Activated CD4-positive, alpha-beta T cell treated with anti-CD3 and anti-CD28 coated beads for 48 hours (primary cell): ENCODE data around the gene RAVER2.
"Not testable (repeated sequence)": the region's sequence is repeated elsewhere in the genome, so short reads cannot be mapped to it uniquely, and the experiment has no call there.

Experiments
- DNase-seq: peaks from one replicate; pipeline ENCODE4 v3.0.0-alpha.2; 2020

The RAVER2 gene

DNA sequence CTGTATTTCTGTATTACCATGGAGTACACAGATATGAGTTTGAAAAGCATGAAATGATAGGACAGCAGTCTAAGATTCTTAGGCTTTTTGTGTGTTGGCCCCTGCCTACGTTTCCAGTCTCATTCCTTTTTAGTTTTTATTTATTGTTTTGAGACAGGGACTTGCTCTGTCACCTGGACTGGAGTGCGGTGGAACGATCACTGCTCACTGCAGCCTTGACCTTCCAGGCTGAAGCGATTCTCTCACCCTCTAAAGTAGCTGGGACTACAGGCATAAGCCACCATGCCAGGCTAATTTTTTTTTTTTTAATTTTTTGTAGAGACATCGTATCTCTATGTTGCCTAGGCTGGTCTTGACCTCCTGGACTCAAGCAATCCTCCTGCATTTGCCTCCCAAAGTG is 3.8 kb downstream of the RAVER2 start:
- DNase-seq, result no peak

DNA sequence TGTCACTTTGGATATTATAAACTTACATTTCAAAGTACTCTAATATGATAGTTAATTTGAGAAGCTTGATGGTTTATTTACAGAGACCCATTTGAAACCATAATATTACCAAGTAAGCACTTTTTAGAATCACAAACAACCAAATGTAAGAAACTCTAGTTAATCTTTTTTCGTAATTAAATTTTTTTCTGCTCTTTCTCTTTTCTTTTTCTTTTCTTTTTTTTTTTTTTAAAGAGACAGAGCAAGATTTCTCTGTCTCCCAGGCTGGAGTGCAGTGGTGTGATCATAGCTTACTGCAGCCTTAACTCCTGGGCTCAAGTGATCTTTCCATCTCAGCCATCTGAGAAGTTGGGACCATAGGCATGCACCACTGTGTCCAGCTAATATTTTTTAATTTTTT is 5.2 kb downstream of the RAVER2 start:
- no peak for DNase-seq

DNA sequence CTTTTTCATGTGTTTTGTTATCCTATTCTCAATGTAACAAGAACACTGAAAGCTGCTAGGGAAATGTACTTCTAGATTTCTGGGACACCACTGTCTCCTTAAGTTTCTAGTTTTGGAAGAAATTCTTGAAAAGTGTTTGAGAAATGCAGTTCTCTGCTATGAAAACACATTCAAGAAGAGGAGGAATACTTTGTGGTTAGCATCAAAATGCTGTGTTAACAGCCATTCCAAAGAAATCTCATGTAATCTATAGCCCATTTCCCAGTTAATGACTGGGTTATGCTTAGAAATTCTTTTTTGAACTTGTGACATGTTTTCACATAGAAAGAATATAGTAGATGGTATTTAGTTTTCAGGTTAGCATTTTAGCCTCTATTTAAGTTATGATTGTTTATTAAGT is 6.0 kb downstream of the RAVER2 start:
- no peak for DNase-seq

DNA sequence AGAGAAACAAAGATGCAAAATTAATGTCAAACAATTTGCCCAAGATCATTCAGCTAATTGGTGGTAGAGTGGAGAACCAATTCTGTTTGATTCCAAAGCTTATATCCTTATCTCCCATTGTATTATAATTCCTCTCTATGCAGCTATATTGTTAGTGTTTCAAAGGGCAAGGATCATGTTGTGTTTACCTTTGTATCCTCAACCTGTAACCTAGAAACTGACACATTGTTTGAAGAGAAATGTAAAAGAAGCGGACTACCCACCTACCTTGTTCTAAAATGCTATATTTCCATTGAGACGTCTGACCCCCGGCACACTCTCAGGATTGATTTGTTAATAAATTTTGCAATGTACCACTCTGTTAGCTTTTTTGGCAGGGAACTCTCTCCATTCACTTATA is 9.3 kb downstream of the RAVER2 start:
- no peak for DNase-seq

- DNase-seq, result no peak
These were observed 10.5 kb downstream of the RAVER2 start for GRCh38 chr1:64755361-64755760.

- DNase-seq, result no peak
These were observed 11.9 kb downstream of the RAVER2 start for GRCh38 chr1:64756770-64757169.

DNA sequence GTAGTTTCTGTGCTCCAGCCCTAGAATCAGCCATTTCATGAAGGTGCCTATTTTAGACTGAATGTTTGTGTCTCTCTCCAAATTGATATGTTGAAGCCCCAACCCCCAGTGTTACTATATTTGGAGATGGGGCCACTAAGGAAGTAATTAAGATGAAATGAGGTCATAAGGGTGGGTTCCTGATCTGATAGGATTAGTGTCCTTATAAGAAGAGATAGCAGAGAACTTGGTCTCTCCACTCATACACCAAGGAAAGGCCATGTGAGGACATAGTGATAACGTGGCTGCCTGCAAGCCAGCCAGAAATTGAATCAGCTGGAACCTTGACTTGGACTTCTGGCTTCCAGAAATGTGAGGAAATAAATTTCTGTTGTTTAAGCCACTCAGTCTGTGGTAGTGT is 12.3 kb downstream of the RAVER2 start:
- no peak for DNase-seq

GRCh38 chr1:64758233-64758632 is 13.4 kb downstream of the RAVER2 start:
- no peak for DNase-seq

DNA sequence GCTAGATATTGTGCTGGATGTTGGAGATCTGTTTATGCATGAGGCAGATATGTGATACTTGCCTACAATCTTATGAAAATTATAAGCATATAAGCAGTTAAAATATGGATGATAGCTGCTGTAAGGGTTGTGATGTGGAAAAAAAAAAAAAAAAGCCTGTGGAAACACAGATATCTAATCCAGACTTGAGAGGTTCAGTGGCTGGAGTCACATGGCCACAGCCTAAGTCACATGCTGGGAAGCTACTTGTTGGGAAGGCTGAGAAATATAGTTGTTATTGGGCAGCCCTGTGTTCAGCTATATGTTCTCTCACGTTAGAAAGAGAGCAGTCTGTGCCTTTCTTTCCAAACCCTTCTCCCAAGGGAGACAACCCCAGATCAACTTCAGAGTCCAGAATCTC is 15.1 kb downstream of the RAVER2 start:
- no peak for DNase-seq

GRCh38 chr1:64765012-64765411 is 20.1 kb downstream of the RAVER2 start:
- DNase-seq, result no peak

DNA sequence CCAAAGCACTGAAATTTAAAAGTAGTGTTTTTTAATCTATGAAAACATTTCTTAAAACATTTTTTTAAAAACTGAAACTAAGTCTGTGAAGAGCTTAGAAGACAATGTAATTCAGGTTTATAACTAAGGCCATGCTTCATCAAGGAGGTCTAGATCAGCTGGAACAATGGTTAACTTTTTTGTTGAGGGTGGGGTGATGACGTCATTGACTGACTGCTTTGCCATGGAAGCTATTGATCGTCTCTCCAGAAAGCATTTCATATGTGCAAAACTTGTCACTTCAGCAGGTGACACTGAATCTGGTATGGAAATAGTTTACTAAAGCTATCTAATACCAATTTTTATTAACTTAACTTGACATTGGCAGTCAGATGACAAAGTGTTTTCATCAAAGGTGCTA is 21.0 kb downstream of the RAVER2 start:
- no peak for DNase-seq

DNA sequence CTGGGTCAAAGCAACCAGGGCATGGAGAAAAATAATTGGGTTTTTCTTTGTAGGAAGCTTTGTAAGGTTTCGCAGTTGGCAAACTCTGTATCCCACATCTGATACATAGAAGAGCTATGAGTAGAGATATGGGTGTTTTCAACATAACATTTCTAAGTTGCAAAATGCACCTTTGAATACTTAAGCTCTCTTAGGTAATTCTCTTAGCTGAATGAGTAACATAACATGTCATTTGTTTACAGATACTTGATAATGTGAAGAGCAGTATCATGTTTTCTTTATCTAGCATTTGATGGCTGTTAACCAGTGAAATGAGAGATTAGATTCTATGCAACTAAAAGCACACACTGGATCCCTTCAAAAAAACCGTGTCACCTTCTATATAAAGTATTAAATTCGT is 21.6 kb downstream of the RAVER2 start:
- no peak for DNase-seq

DNA sequence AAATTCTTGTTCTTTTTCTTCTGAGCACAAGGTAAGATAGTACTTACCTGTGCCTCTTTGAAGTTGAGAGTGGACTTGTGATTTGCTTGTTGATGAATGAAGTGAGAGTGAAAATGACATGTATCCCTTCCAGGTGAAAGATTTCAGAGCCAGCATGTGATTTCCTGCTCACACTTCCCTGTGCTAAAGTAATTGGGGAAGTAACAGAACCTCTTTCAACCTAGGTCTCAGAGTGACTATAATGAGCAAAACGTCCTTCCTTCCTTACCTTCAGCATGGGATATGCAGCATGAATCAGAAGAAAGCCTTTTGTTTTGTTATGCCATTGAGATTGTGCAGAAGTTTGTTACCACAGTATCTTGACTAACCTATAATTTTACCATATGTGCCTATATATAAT is 24.6 kb downstream of the RAVER2 start:
- DNase-seq, result no peak

DNA sequence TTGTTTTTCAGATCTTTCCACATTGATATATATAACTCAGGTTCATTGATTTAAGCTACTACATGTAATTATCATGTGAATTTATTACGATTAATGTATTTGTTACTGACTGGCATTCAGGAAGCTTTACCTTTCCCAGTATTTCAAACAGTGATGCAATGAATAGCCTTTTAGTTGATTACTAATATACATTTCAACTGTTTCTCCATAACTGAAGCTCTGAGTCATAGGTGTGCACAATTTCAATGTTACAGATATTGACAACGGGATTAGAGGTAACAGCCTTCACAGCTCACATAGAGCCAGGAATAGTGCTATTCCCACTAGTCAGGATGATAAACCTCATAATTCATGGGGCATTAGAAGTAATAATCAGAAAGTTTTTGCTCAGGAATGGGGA is 25.1 kb downstream of the RAVER2 start:
- DNase-seq, result no peak

- not testable (repeated sequence) for DNase-seq
These were observed 28.4 kb downstream of the RAVER2 start for GRCh38 chr1:64773306-64773705.

GRCh38 chr1:64775113-64775512 is 30.2 kb downstream of the RAVER2 start:
- DNase-seq, result no peak

DNA sequence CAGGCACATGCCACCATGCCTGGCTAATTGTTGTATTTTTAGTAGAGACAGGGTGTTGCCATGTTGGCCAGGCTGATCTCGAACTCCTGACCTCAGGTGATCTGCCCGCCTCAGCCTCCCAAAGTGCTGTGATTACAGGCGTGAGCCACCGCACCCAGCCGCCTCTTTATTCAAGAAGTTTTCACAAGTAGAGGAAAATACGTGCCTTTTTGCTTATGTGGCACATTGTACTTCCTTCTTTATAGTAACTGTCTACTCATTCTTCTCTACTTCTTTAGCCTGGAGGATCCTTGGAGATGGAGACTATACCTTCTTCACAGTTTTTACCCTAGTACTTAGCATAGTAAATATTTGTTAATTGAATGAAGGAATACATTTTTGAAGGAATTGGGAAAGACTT is 37.2 kb downstream of the RAVER2 start:
- DNase-seq, result not testable (repeated sequence)

DNA sequence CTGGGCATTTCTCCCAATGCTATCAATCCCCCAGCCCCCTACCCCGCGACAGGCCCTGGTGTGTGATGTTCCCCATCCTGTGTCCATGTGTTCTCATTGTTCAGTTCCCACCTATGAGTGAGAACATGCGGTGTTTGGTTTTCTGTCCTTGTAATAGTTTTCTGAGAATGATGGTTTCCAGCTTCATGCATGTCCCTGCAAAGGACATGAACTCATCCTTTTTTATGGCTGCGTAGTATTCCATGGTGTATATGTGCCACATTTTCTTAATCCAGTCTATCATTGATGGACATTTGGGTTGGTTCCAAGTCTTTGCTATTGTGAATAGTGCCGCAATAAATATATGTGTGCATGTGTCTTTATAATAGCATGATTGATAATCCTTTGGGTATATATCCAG is 38.0 kb downstream of the RAVER2 start:
- not testable (repeated sequence) for DNase-seq

DNA sequence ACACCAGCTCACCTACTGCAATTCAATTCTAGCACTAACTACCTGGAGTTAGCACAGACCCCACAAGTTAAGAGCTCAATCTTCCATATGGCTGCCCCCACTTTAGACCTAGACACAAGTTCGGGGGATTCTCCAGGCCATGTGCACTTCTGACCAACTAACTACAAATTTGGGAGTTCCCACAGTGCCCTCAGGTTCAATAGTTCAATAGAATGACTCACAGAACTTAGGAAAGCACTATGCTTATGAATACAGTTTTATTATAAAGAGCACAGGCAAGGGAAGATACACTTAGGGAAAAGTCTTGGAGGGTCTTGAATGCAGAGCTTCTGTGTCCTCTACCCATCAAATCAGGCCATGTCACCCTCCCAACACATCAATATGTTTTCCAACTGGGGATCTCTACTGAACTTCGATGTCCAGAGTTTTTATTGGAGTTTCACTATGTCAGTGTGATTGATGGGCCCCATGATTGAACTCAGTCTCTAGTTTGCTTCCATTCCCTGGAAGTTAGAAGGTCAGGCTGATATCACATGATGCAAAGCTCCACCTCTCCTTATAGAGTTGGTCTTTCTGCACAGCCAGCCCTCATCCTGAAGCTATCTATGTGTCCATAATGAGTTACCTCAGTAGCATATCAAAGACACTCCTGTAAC is 46.1 kb downstream of the RAVER2 start:
- DNase-seq, result no peak

GRCh38 chr1:64798872-64799271 is 54.0 kb downstream of the RAVER2 start:
- no peak for DNase-seq

DNA sequence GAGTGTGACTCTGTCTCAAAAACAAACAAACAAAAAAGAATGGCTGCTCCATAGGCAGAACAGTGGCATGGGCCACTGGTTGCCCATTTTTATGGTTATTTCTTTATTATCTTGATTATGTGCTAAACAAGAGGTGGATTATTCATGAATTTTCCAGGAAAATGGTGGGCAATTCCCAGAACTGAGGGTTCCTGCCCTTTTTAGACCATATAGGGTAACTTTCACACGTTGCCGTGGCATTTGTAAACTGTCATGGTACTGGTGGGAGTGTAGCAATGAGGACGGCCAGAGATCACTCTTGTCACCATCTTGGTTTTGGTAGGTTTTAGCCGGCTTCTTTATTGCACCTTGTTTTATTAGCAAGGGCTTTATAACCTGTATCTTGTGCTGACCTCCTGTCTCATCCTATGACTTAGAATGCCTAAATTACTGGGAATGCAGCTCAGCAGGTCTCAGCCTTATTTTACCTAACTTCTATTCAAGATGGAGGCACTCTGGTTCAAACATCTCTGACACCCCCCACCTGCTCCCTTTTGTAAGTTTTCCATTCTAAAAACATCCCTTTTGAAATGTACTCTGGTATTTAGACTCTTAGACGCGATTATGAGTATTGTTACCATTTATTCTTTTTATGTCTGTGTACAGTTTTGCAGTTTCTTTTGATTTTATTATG is 57.1 kb downstream of the RAVER2 start:
- no peak for DNase-seq

- DNase-seq, result no peak
These were observed 64.4 kb downstream of the RAVER2 start for GRCh38 chr1:64809309-64809708.

- no peak for DNase-seq
These were observed 65.1 kb downstream of the RAVER2 start for GRCh38 chr1:64810001-64810400.

DNA sequence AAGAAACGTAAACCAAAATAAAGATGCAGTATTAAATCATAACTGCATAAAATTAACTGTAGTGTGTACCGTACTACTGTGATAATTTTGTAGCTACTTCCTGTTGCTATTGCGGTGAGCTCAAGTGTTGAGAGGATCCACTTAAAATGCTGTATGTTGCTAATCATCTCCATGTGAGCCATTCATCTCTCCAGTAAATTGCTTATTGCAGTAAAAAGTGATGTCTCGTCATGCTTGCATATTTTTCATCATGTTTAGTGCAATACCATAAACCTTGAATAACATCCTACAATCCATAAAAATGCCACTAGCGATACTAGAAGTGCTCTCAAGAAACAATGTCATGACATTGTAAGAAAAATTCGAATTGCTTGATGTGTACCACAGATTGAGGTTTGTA is 66.3 kb downstream of the RAVER2 start:
- DNase-seq, result no peak

GRCh38 chr1:64814427-64814826 is 69.6 kb downstream of the RAVER2 start:
- DNase-seq, result no peak
